ENCODE measurements around the gene HRNR.

DNA sequence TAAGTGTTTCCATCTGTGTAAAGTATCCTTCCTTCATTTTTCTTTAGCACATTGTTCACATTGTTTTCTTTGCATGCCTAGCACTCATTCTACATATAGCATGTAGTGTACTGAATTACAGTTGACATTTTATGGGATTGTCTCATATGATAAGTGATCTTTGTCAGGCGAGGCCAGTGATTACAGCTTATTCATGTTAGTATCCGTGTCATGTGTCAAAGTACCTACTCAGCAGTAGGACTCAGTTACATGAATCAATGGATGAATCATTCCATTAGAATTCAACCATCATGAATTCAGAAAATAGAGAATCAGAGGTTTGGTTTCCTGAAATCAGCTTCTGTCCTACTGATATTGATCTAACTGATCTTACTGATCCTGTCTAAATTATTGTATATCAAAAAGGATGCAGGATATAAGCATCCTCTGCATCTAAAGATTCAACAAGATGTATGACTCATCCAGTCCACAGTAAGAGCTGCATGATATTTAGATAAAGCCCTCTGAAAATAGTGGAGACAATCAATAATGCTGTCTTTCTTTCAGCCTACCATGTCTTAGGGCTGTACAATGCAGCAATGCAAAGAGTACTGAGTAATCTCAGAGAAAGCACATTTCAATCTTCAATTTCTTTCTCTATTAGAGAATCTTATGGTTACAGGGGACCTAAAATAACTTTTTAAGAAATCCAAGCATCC lies 20.7 kb upstream of the HRNR start:
- TF ChIP-seq POLR2A (IDR thresholded peaks at IDR 0.05): no peak
- TF ChIP-seq, protein P1, sequence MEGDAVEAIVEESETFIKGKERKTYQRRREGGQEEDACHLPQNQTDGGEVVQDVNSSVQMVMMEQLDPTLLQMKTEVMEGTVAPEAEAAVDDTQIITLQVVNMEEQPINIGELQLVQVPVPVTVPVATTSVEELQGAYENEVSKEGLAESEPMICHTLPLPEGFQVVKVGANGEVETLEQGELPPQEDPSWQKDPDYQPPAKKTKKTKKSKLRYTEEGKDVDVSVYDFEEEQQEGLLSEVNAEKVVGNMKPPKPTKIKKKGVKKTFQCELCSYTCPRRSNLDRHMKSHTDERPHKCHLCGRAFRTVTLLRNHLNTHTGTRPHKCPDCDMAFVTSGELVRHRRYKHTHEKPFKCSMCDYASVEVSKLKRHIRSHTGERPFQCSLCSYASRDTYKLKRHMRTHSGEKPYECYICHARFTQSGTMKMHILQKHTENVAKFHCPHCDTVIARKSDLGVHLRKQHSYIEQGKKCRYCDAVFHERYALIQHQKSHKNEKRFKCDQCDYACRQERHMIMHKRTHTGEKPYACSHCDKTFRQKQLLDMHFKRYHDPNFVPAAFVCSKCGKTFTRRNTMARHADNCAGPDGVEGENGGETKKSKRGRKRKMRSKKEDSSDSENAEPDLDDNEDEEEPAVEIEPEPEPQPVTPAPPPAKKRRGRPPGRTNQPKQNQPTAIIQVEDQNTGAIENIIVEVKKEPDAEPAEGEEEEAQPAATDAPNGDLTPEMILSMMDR (IDR thresholded peaks at IDR 0.05): no peak
- TF ChIP-seq EP300 (IDR thresholded peaks at IDR 0.05): no peak
